ENCODE measurements around the gene ZDHHC7.

DNA sequence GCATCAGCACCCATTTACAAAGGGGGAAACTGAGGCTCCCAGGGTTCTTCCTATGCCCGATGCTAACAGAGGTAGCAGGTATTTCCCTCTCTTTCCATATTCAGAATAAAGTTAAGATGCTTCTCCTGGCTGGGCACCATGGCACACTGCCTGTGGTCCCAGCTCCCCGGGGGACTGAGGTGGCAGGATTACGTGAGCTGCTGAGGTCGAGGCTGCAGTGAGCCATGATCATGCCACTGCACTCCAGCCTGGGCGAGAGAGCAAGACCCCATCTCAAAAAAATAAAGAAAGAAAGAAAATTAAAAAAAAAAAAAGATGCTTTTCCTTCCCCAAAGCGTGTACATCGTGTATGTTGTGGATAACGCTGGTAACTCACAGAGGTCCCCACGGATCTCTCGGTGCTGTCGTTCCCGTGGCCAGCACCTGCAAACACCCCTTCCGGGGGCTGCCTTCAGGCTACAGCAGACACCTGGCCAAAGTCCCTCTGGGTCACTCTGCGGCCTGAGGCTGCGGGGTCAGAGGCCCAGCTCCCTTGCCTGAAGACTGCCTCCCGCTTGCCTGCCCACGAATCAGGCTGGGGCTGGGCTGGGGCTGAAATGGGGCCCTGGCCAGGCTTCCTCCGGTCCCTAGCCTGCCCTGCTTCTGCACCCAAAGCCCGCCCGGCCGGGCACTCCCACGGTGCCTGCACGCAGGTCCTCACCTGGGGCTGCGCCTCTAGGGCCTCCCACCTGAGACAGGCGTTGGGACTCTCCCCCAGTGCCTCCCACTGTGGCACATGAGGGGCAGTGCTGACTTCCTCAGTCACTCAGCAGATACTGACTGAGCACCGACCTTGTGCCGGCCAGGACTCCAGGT lies 63.1 kb downstream of the ZDHHC7 start:
- TF ChIP-seq, protein P1, sequence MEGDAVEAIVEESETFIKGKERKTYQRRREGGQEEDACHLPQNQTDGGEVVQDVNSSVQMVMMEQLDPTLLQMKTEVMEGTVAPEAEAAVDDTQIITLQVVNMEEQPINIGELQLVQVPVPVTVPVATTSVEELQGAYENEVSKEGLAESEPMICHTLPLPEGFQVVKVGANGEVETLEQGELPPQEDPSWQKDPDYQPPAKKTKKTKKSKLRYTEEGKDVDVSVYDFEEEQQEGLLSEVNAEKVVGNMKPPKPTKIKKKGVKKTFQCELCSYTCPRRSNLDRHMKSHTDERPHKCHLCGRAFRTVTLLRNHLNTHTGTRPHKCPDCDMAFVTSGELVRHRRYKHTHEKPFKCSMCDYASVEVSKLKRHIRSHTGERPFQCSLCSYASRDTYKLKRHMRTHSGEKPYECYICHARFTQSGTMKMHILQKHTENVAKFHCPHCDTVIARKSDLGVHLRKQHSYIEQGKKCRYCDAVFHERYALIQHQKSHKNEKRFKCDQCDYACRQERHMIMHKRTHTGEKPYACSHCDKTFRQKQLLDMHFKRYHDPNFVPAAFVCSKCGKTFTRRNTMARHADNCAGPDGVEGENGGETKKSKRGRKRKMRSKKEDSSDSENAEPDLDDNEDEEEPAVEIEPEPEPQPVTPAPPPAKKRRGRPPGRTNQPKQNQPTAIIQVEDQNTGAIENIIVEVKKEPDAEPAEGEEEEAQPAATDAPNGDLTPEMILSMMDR (conservative IDR thresholded peaks at IDR 0.05; ENCODE audit: low read length): no peak
- TF ChIP-seq EZH2phosphoT487 (IDR thresholded peaks at IDR 0.05; ENCODE audit: borderline replicate concordance, low read depth, low read length): no peak
